HG03039 (cell line): Measurements from ENCODE around the gene ULK3.

Experiments used
- ATAC-seq: cut with Tn5 transposase; IDR thresholded peaks from one replicate; pipeline ENCODE4 v1.9.1; 2021; ENCODE audit warnings: mild to moderate bottlenecking, moderate library complexity; ENCODE audit not compliant: unreplicated experiment

ULK3 gene

GRCh38 chr15:74787251-74788041, 55.5 kb downstream of the ULK3 start:
- ATAC-seq: peak; percentile 38

DNA sequence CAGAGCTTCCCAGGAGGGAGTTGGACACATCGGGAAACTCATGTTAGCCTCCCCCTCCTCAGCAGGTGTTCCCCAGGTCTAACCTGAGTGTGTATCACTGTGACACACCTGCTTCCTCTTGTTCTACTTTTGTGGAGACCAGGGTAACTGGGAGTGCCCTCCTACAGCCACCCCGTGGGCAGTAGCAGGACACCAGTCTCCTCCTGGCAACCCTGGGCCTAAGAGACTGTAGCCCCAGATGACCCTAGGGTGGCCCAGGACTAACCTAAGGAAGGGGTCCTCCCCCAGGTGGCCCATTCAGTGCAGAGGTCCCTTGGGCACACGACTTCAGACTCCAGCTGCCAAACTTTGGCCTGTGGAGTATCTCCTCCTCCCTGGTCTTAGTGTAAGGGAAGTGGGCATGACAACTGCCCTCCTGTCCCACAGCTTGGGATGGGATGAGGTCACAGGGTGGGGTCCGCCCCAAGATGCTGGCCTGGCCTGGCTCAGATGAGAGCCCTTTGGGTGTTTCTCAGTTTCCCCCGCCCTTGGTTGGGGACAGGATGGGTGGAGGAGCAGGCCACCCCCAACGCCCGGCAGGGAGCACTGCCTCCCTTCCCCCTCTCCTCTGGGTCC, 56.3 kb downstream of the ULK3 start:
- no peak for ATAC-seq
